Measurements from ENCODE around the gene THSD4.

GRCh38 chr15:71821547-71822129 is 706.4 kb downstream of the THSD4 start:
- TF ChIP-seq CTCF (IDR thresholded peaks at IDR 0.05) (no peak), RCOR1 (IDR thresholded peaks at IDR 0.05; ENCODE audit: low read depth, low read length) (no peak), REST (IDR thresholded peaks at IDR 0.05) (no peak), POLR2A (IDR thresholded peaks at IDR 0.05; ENCODE audit: low read length) (no peak), PHF8 (IDR thresholded peaks at IDR 0.05; ENCODE audit: borderline replicate concordance, low read depth) (no peak), JUNB (IDR thresholded peaks at IDR 0.05) (no peak), CBX8 (IDR thresholded peaks at IDR 0.05) (no peak), ELK1 (IDR thresholded peaks at IDR 0.05; ENCODE audit: low read depth, low read length) (no peak), NFE2L2 (conservative IDR thresholded peaks at IDR 0.05; ENCODE audit: low read length) (no peak), RAD21 (conservative IDR thresholded peaks at IDR 0.05 in 1 of 2, IDR thresholded peaks at IDR 0.05 in 1 of 2) (no peak), CBX2 (IDR thresholded peaks at IDR 0.05; ENCODE audit: borderline replicate concordance, low read depth) (no peak), KDM1A (IDR thresholded peaks at IDR 0.05; ENCODE audit: low read depth) (no peak), CEBPB (IDR thresholded peaks at IDR 0.05) (no peak)

All from A549 (cell line).